CD14-positive monocyte (primary cell): ENCODE results near the gene CEP250. TPM values are rescaled to one million over a fixed set of nuclear protein-coding genes. Genes with fewer than 3 reads are reported as not detected.

Experiments used
- DNase-seq, 3 donors: peaks; one replicate each; pipeline ENCODE4 v3.0.0-alpha.2; 2011 to 2022
- H2AFZ ChIP-seq: 2 replicates; pipeline ENCODE4 v1.6.0; 2012; ENCODE audit warnings: mild to moderate bottlenecking, low read depth, low read length, inconsistent platforms; ENCODE audit not compliant: insufficient read depth, poor library complexity, severe bottlenecking
- H3K27ac ChIP-seq, 2 donors: 1 replicate in 1 of 2; 2 replicates in 1 of 2; pipeline ENCODE4 v1.5.1; 2012 to 2013; ENCODE audit warnings: low read length in 2 of 2, control low read depth in 1 of 2, inconsistent platforms in 1 of 2, low read depth in 1 of 2, mild to moderate bottlenecking in 1 of 2
- H3K27me3 ChIP-seq, 2 donors: one replicate each; pipeline versions ENCODE4 v1.6.0 to v1.6.1; 2011 to 2013; ENCODE audit warnings: low read length in 2 of 2; ENCODE audit not compliant: control insufficient read depth in 2 of 2, insufficient read depth in 2 of 2
- H3K36me3 ChIP-seq, 2 donors: replicated peaks in 1 of 2; 1 replicate in 1 of 2; 2 replicates in 1 of 2; pipeline versions ENCODE4 v1.5.1 to v1.6.1; 2012 to 2013; ENCODE audit warnings: low read length in 2 of 2, control low read depth in 1 of 2, inconsistent platforms in 1 of 2, mild to moderate bottlenecking in 1 of 2; ENCODE audit not compliant: insufficient read depth in 2 of 2, control insufficient read depth in 1 of 2
- H3K4me1 ChIP-seq, 2 donors: 1 replicate in 1 of 2; 2 replicates in 1 of 2; pipeline versions ENCODE4 v1.5.1 to v1.6.1; 2012 to 2013; ENCODE audit warnings: low read length in 2 of 2, control low read depth in 1 of 2, inconsistent platforms in 1 of 2, mild to moderate bottlenecking in 1 of 2, moderate library complexity in 1 of 2; ENCODE audit not compliant: insufficient read depth in 2 of 2, control insufficient read depth in 1 of 2
- H3K4me2 ChIP-seq: replicated peaks from 2 replicates; pipeline ENCODE3; 2012; ENCODE audit warnings: low read length, moderate library complexity, mild to moderate bottlenecking; ENCODE audit not compliant: poor library complexity, severe bottlenecking; ENCODE audit errors: extremely low read depth
- H3K4me3 ChIP-seq, 3 experiments: fragments of 200-600 bp in 1 of 3; sonication (generic) in 1 of 3; replicated peaks in 1 of 3; 1 replicate in 2 of 3; 2 replicates in 1 of 3; pipeline ENCODE4 v1.5.1; 2011 to 2013; ENCODE audit warnings: low read length in 3 of 3, mild to moderate bottlenecking in 3 of 3, control low read depth in 2 of 3, low read depth in 2 of 3, inconsistent platforms in 1 of 3, moderate library complexity in 1 of 3
- H3K79me2 ChIP-seq: 2 replicates; pipeline ENCODE4 v1.6.0; 2012; ENCODE audit warnings: mild to moderate bottlenecking, control low read depth, inconsistent platforms, low read length, moderate library complexity; ENCODE audit not compliant: insufficient read depth
- H3K9ac ChIP-seq: 2 replicates; pipeline ENCODE4 v1.6.0; 2017; ENCODE audit warnings: low read length, mild to moderate bottlenecking; ENCODE audit not compliant: insufficient read depth, poor library complexity, severe bottlenecking
- H3K9me3 ChIP-seq, 2 donors: replicated peaks in 1 of 2; 1 replicate in 1 of 2; 2 replicates in 1 of 2; pipeline versions ENCODE4 v1.5.1 to v1.6.1; 2012 to 2013; ENCODE audit warnings: low read length in 2 of 2, control low read depth in 1 of 2; ENCODE audit not compliant: control insufficient read depth in 1 of 2, insufficient read depth in 1 of 2
- H4K20me1 ChIP-seq: 2 replicates; pipeline ENCODE4 v1.6.0; 2012; ENCODE audit warnings: mild to moderate bottlenecking, low read length, control low read depth, moderate library complexity; ENCODE audit not compliant: insufficient read depth
- H3K27ac Mint-ChIP-seq, 7 donors: one replicate each; pipeline ENCODE4 v1.8.0; 2020; ENCODE audit warnings: mild to moderate bottlenecking in 7 of 7, mixed read lengths in 7 of 7, moderate library complexity in 6 of 7, inconsistent platforms in 2 of 7
- H3K27me3 Mint-ChIP-seq, 3 donors: one replicate each; pipeline ENCODE4 v1.8.0; 2021 to 2022; ENCODE audit warnings: low read depth in 3 of 3, mild to moderate bottlenecking in 3 of 3, mixed read lengths in 3 of 3, moderate library complexity in 3 of 3, inconsistent platforms in 1 of 3
- H3K36me3 Mint-ChIP-seq, 2 donors: one replicate each; pipeline ENCODE4 v1.8.0; 2020; ENCODE audit warnings: mixed read lengths in 2 of 2, inconsistent platforms in 1 of 2, mild to moderate bottlenecking in 1 of 2
- H3K4me1 Mint-ChIP-seq: one replicate; pipeline ENCODE4 v1.8.0; 2020; ENCODE audit warnings: mild to moderate bottlenecking, mixed read lengths
- H3K4me3 Mint-ChIP-seq, 2 donors: one replicate each; pipeline ENCODE4 v1.8.0; 2020; ENCODE audit warnings: mild to moderate bottlenecking in 2 of 2, mixed read lengths in 2 of 2, moderate library complexity in 1 of 2
- H3K9me3 Mint-ChIP-seq, 7 donors: one replicate each; pipeline ENCODE4 v1.8.0; 2020 to 2022; ENCODE audit warnings: mixed read lengths in 7 of 7, mild to moderate bottlenecking in 6 of 7, moderate library complexity in 6 of 7, inconsistent platforms in 2 of 7
- CTCF ChIP-seq: fragments of 200-600 bp; IDR thresholded peaks from one replicate; pipeline ENCODE4 v1.8.0; 2022; ENCODE audit warnings: antibody characterized with exemption, mild to moderate bottlenecking
- WGBS: methylation state at CpG from one replicate; pipeline ENCODE4 v1.1.5; 2013; ENCODE audit warnings: missing lambda C conversion rate; ENCODE audit not compliant: insufficient coverage; 5-methylcytosine and 5-hydroxymethylcytosine counted together
- intact Hi-C, 2 donors: fragments of 100-400 bp; cut with micrococcal nuclease; formaldehyde crosslinking; loops; one replicate each; pipeline versions ENCODE4 v1.15.0 to v1.15.1; 2023
- polyA plus RNA-seq, 3 donors: library from polyadenylated mRNA; depleted of rRNA in 1 of 3; unstranded in 2 of 3; stranded (reverse) in 1 of 3; fragments of 300-500 nt in 2 of 3; fragments of >200 nt in 1 of 3; fragmentation: Illumina TruSeq in 2 of 3; gene quantifications; 1 replicate in 2 of 3; 2 replicates in 1 of 3; pipeline ENCODE4 v1.2.3, GENCODE V29; 2012 to 2021

Gene CEP250
- polyA plus RNA-seq, 3 donors: 0.81 to 5.9 (median 1.2) TPM

DNA sequence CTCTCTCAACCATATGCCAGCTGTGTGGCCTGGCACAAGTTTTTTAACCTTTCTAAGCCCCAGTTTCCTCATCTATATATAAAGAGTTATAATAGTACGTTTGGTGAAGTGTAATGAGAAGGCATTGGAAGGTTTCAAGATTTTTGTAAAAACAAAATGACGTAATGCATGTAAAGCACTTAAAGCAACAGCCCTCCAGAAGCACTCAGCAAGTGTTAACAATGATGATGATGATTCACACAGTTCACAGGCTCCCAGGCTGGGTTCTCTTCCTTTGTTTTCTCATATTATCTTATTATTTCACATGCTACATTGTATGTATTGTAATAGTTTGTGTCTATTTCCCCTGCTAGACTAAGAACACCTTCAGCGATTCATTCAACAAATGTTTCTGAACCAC lies 6.2 kb downstream of the CEP250 start:
- intact Hi-C loops: no loop called here
- Mint-ChIP-seq H3K4me3 (no peak overlapping the region), H3K36me3 (peaks cover 20% of the 10 kb centered on the region in 2 donors), H3K27ac (no peak overlapping the region), H3K4me1 (no peaks in the 10 kb centered on the region), H3K9me3 (no peaks in the 10 kb centered on the region), H3K27me3 (no peaks in the 10 kb centered on the region)
- H3K27me3 ChIP-seq: no peaks in the 10 kb centered on the region
- H3K9me3 ChIP-seq: no peaks in the 10 kb centered on the region
- H3K27ac ChIP-seq: no peak overlapping the region
- no peak for DNase-seq
- no peak overlapping the region for H3K9ac ChIP-seq
- no peaks in the 10 kb centered on the region for H4K20me1 ChIP-seq
- H3K36me3 ChIP-seq: peaks cover 20 to 39% of the 10 kb centered on the region in 2 donors
- no peaks in the 10 kb centered on the region for H3K4me1 ChIP-seq
- H3K4me3 ChIP-seq: no peak overlapping the region
- no peaks in the 10 kb centered on the region for H3K79me2 ChIP-seq
- no peak overlapping the region for H3K4me2 ChIP-seq
- no peak overlapping the region for H2AFZ ChIP-seq
- no peak for TF ChIP-seq CTCF
- WGBS: no CpG with 5 or more reads among the region's 3 CpGs

- Histone ChIP-seq H3K9me3 (no peaks in the 10 kb centered on the region), H3K4me1 (no peaks in the 10 kb centered on the region), H4K20me1 (no peaks in the 10 kb centered on the region), H3K4me2 (no peak overlapping the region), H2AFZ (no peak overlapping the region), H3K79me2 (no peaks in the 10 kb centered on the region), H3K27me3 (no peaks in the 10 kb centered on the region), H3K27ac (no peak overlapping the region), H3K9ac (no peak overlapping the region), H3K4me3 (no peak overlapping the region), H3K36me3 (peaks cover 20 to 45% of the 10 kb centered on the region in 2 donors)
- DNase-seq: no peak
- WGBS: 100% methylated on average over 1 of the region's 2 CpGs
- intact Hi-C loops: no loop called here
- peaks cover 0 to under 1% (median 0%) of the 10 kb centered on the region in 3 donors for H3K27me3 Mint-ChIP-seq
- no peak overlapping the region for H3K27ac Mint-ChIP-seq
- H3K9me3 Mint-ChIP-seq: no peaks in the 10 kb centered on the region
- no peak overlapping the region for H3K4me3 Mint-ChIP-seq
- H3K4me1 Mint-ChIP-seq: no peaks in the 10 kb centered on the region
- no peak for TF ChIP-seq CTCF
- H3K36me3 Mint-ChIP-seq: peaks cover 21 to 22% of the 10 kb centered on the region in 2 donors
Measured at GRCh38 chr20:35462351-35462750, 7.0 kb downstream of the CEP250 start.
